HG03097 (cell line): Measurements from ENCODE around the gene SERPINH1.

Source experiments
- ATAC-seq: cut with Tn5 transposase; IDR thresholded peaks from one replicate; pipeline ENCODE4 v1.9.1; 2021; ENCODE audit not compliant: unreplicated experiment, low FRiP score

Gene SERPINH1

GRCh38 chr11:75562048-75562835 lies at the start of gene SERPINH1:
Gene SERPINH1 (plus strand): TSS chr11:75562253. CDS start chr11:75566350, 4,097 bp downstream.
- ATAC-seq: peak; percentile 51

- ATAC-seq: no peak
Measured at GRCh38 chr11:75513250-75513649, 48.8 kb upstream of the SERPINH1 start.

- no peak for ATAC-seq
Measured at GRCh38 chr11:75514596-75514995, 47.5 kb upstream of the SERPINH1 start.

DNA sequence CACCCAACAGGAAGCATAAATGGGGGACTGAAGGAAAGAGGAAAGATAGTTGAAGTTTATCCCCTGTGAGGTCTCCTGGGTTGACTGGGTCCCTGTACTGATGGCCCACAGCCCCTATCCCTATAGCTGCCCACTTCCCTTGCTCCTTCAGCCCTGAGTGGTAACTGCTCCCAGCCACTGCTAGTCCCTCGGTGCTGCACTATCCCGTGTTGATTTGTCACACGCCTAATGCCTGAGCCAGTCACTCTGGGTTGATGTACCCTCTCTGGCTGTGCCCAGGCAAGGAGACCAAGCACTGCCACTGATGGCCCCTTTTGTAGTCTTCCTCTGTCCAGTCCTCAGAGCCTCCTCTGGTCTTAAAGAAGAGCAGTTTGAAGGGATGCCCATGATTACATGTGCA lies 45.9 kb upstream of the SERPINH1 start:
- no peak for ATAC-seq

DNA sequence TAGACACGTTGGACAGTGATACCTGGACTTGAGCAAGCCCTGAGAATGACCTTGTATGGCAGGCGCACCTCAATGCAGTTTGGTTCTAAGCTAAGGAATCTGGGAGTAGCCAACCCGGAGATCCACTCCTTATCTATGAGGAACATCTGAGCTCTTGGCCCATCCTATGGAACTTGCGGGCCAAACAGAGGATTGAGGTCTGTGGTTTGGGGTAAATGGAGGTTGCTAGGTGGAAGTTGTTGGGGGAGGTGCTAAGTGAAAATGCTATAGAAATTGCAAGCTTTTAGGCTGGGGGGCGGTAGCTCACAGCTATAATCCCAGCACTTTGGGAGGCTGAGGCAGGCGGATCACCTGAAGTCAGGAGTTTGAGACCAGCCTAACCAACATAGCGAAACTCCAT lies 45.2 kb upstream of the SERPINH1 start:
- no peak for ATAC-seq

DNA sequence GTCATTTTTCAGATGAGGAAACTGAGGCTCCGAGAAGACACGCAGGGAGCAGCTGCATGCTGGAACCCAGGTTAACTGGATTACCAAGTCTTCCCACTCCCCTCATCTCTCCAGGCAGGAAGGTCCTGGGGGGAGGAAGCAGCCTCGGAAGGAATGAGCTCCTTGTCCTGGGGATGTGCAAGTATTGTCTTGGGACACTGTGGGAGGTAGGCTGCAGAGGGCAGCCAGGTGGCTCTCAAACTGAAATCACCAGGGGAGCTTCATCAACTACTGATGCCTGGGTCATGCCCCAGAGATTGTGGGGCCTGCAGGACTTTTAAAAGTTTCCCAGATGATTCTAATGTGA lies 43.9 kb upstream of the SERPINH1 start:
- no peak for ATAC-seq

DNA sequence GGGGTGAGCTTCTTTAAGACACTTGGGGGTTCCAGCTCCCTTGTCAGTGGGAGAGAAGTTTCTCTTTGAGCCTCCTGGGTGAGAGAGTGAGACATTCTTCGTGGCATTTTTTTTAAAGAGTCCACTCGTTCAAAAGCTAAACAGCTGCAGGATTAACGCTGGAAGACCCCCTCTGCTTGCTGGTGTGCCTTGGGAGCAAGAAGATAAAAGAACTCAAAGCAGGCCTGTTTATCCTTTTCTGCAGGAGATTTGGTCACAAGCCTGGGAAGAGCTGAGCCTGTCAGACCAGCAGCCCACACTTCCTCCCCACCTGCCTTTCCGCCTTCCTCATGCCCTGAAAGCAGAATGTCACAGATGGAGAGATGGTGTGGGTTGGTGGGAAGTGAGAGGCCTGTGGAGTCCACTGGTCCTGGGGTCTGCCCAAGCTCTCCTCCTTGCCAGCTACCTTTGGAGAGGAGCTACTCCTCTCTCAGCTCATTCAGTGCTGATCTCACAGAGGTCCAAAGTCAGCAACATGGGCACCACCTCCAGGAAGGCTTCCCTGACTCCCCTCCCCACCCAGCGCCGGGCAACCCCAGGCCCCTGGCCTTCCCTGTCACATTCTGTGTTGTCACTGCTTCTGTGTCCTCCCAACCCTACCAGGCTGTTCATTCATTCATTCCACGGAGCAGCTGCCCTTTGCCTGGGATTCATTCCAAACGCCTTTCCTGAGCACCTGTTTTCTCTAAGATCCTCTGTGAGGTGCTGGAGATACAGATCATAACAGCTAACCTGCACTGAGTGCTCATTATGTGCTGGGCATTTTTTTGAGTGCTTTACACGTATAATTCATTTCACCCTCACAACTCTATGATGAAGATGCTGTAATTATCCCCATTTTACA lies 43.0 kb upstream of the SERPINH1 start:
- no peak for ATAC-seq

GRCh38 chr11:75520688-75521087 lies 41.4 kb upstream of the SERPINH1 start:
- ATAC-seq: no peak

GRCh38 chr11:75522286-75523044 lies 39.6 kb upstream of the SERPINH1 start:
- ATAC-seq: no peak

DNA sequence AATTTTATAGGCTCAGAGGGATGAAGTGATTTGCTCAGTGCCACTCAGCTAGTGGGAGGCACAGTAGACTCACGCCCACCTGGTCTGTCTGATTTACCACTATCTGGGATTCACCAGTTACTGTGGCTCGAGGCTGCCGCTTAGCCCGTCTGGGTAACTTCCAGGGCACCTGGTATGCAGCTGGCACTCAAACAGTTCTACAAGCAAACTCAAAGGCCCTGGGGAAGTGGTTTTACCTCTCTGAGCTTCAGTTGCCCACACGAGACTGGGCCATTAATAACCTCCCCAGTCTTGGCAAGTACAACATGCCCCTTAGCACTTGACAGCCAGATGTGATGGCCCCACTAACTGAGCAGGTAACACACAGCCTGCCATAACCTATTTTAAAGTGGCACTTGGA lies 38.9 kb upstream of the SERPINH1 start:
- ATAC-seq: no peak

DNA sequence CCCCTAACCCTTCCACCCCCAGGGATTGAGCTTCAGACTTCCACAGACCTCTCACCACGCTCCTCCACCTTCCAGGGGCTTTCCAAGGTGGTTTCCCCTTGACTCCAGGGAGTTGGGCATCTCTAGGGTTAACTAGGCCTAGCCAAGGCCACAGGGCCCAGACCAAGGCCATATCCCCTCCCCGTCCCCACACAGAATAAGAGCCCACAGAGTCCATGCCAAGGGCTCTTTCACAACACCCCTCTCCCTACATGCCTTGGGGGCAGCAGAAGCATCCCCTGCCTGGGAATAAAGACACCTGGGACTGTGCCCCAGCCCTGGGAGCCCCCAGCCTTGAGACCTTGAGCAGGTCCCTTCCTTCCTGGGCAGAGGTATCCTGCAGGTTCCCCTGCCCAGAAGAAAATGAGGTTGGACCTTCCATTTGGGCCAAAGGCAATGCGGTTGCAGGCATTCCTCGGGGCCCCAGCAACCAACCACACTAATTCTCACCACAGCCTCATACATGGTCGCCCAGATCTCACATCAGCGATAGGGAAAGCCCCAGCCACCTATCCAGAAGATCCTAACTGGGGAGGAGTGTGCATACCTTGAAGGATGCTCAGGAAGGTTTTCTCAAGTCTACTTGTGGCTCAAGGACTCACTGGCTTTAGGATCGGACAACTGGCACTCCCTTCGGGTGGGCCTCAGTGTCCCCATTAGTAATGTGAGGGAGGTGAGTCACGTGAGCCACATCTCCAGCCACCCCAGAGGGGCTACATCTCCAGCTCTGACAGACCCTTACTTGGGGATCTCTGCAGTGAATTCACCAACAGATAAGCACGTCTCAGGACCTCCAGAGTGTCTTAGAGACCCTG lies 38.0 kb upstream of the SERPINH1 start:
- ATAC-seq: no peak

- no peak for ATAC-seq
Measured at GRCh38 chr11:75524665-75525432, 37.2 kb upstream of the SERPINH1 start.

GRCh38 chr11:75525433-75526191 lies 36.4 kb upstream of the SERPINH1 start, which contains the start of gene GDPD5:
Gene GDPD5 (minus strand): TSS chr11:75525941. CDS start chr11:75477735, 48,206 bp downstream.
- ATAC-seq: peak; percentile 77

- ATAC-seq: no peak
Measured at GRCh38 chr11:75526192-75526541, 35.9 kb upstream of the SERPINH1 start.

- ATAC-seq: no peak
Measured at GRCh38 chr11:75527130-75527529, 34.9 kb upstream of the SERPINH1 start.

GRCh38 chr11:75527938-75528735 lies 33.9 kb upstream of the SERPINH1 start:
- ATAC-seq: no peak

GRCh38 chr11:75530577-75530976 lies 31.5 kb upstream of the SERPINH1 start:
- ATAC-seq: no peak

- ATAC-seq: no peak
Measured at GRCh38 chr11:75531325-75531724, 30.7 kb upstream of the SERPINH1 start.
